K562 (cell line): Measurements from ENCODE around the gene FIGLA. TPM values are rescaled to one million over a fixed set of nuclear protein-coding genes. Genes with fewer than 3 reads are reported as not detected.

Experiments
- ATAC-seq: fragments of 200-7000 bp; cut with Tn5 transposase; 3 replicates; pipeline ENCODE4 v1.9.1; 2020; ENCODE audit warnings: moderate library complexity
- BruUV-seq: library from RNA; stranded (reverse); fragments of 400-500 nt; replicated peaks from 2 replicates; lab custom pipeline; 2021; lab: Mats Ljungman, UMichigan
- CTCF ChIA-PET: fragments of 300-600 bp; formaldehyde crosslinking; extraction: SDS; loops from one replicate; lab custom pipeline; 2021; ENCODE audit warnings: low intra/inter-chr PET ratio; lab: Yijun Ruan, JAX
- POLR2A ChIA-PET: fragments of 300-600, 350-650 bp; sonication (Branson Sonifier 250); formaldehyde crosslinking; extraction: SDS; loops from one replicate; lab custom pipeline; 2021; ENCODE audit warnings: antibody characterized with exemption, inconsistent platforms; lab: Yijun Ruan, JAX
- DNase-seq, 4 experiments: peaks; one replicate each; pipeline versions ENCODE4 v3.0.0 to v3.0.0-alpha.2; 2011 to 2018; ENCODE audit warnings: low spot score in 3 of 4, mixed read lengths in 3 of 4; ENCODE audit errors: extremely low read depth in 1 of 4
- FAIRE-seq: peaks from 2 replicates; lab custom pipeline; 2011; peaks lifted over from hg19 to GRCh38; lab: Jason Lieb, UNC
- H2AFZ ChIP-seq: 2 replicates; pipeline ENCODE4 v1.6.0; 2011; ENCODE audit warnings: low read depth, low read length, control low read depth, inconsistent platforms
- H3K27ac ChIP-seq: fragments of 200-600 bp; 3 replicates; pipeline ENCODE4 v1.8.0; 2011; ENCODE audit warnings: low read depth, mild to moderate bottlenecking, control low read depth, inconsistent platforms, low read length, moderate library complexity, mixed read lengths; ENCODE audit errors: extremely low read depth
- H3K27me3 ChIP-seq, 2 experiments: fragments of 300-600 bp in 1 of 2; 2 replicates in 1 of 2; 3 replicates in 1 of 2; pipeline versions ENCODE4 v1.6.0 to v1.8.0; 2011; ENCODE audit warnings: inconsistent platforms in 2 of 2, low read length in 2 of 2, mild to moderate bottlenecking in 1 of 2, mixed read lengths in 1 of 2, moderate library complexity in 1 of 2; ENCODE audit not compliant: control insufficient read depth in 2 of 2, insufficient read depth in 2 of 2
- H3K36me3 ChIP-seq: fragments of 300-600 bp; 3 replicates; pipeline ENCODE4 v1.8.0; 2011; ENCODE audit warnings: mild to moderate bottlenecking, low read length, inconsistent platforms; ENCODE audit not compliant: control insufficient read depth, insufficient read depth
- H3K4me1 ChIP-seq, 2 experiments: fragments of 200-600 bp in 1 of 2; replicated peaks in 1 of 2; 2 replicates in 1 of 2; 3 replicates in 1 of 2; pipeline versions ENCODE4 v1.5.1 to v1.8.0; 2011; ENCODE audit warnings: inconsistent platforms in 2 of 2, low read length in 2 of 2, mild to moderate bottlenecking in 1 of 2, mixed read lengths in 1 of 2, moderate library complexity in 1 of 2; ENCODE audit not compliant: control insufficient read depth in 2 of 2, insufficient read depth in 2 of 2
- H3K4me2 ChIP-seq: 2 replicates; pipeline ENCODE4 v1.6.1; 2011; ENCODE audit warnings: low read length, control low read depth, inconsistent platforms, mixed read lengths; ENCODE audit not compliant: insufficient read depth
- H3K4me3 ChIP-seq: fragments of 200-600 bp; sonication (generic), shearing (Covaris generic); 2 replicates; pipeline ENCODE4 v1.5.1; 2016; ENCODE audit warnings: control low read depth, inconsistent platforms
- H3K79me2 ChIP-seq: fragments of 200-600 bp; 3 replicates; pipeline ENCODE4 v1.8.0; 2011; ENCODE audit warnings: low read length, inconsistent platforms; ENCODE audit not compliant: control insufficient read depth, insufficient read depth
- H3K9ac ChIP-seq, 2 experiments: 2 replicates each; pipeline versions ENCODE4 v1.6.0 to v1.6.1; 2011; ENCODE audit warnings: low read depth in 2 of 2, low read length in 2 of 2, control low read depth in 1 of 2, inconsistent platforms in 1 of 2, mild to moderate bottlenecking in 1 of 2, mixed read lengths in 1 of 2; ENCODE audit not compliant: insufficient read depth in 1 of 2
- H3K9me1 ChIP-seq: one replicate; pipeline ENCODE4 v1.6.0; 2011; ENCODE audit warnings: inconsistent platforms, mild to moderate bottlenecking, low read length, moderate library complexity; ENCODE audit not compliant: control insufficient read depth, insufficient read depth
- H3K9me3 ChIP-seq: replicated peaks from 2 replicates; pipeline ENCODE4 v1.5.1; 2011; ENCODE audit warnings: low read depth, low read length, inconsistent platforms; ENCODE audit not compliant: control insufficient read depth, insufficient read depth
- H4K20me1 ChIP-seq: replicated peaks from 2 replicates; pipeline ENCODE4 v1.6.1; 2011; ENCODE audit warnings: low read length, inconsistent platforms, mixed read lengths; ENCODE audit not compliant: control insufficient read depth, insufficient read depth
- CTCFL ChIP-seq: IDR thresholded peaks from 2 replicates; pipeline ENCODE4 v1.6.1; 2011; ENCODE audit warnings: borderline replicate concordance, low read depth, mild to moderate bottlenecking, moderate library complexity, low read length; ENCODE audit not compliant: insufficient read depth, poor library complexity, severe bottlenecking
- FOSL1 ChIP-seq: fragments of 200-800 bp; sonication (Bioruptor generic); conservative IDR thresholded peaks from 2 replicates; pipeline ENCODE4 v1.6.1; 2016; ENCODE audit warnings: missing genetic modification characterization, missing compliant biosample characterization
- MCM5 ChIP-seq: fragments of 450-650 bp; IDR thresholded peaks from 2 replicates; pipeline ENCODE4 v1.6.1; 2016; ENCODE audit warnings: low read depth
- NCOA1 ChIP-seq: fragments of 450-650 bp; IDR thresholded peaks from 2 replicates; pipeline ENCODE4 v1.6.1; 2016; ENCODE audit warnings: low read depth
- NELFE ChIP-seq: IDR thresholded peaks from 2 replicates; pipeline ENCODE4 v1.6.1; 2011; ENCODE audit warnings: mild to moderate bottlenecking; ENCODE audit not compliant: insufficient read depth, insufficient read length
- ZFP30 ChIP-seq: fragments of 250-450 bp; sonication (Bioruptor Pico); IDR thresholded peaks from 2 replicates; pipeline ENCODE4 v1.8.0; 2022; ENCODE audit warnings: moderate library complexity, mild to moderate bottlenecking, inconsistent platforms, borderline replicate concordance
- WGBS: fragments of 100-300 bp; shearing (Covaris generic); methylation state at CpG from one replicate; pipeline ENCODE4 v1.1.6; 2016; ENCODE audit warnings: low coverage, mixed read lengths; ENCODE audit not compliant: insufficient coverage; ENCODE audit errors: missing lambda C conversion rate; 5-methylcytosine and 5-hydroxymethylcytosine counted together
- in situ Hi-C: fragments of 300-500 bp; cut with MboI; formaldehyde crosslinking; loops from 4 replicates; pipeline ENCODE4 v1.15.0; 2018; ENCODE audit warnings: inconsistent platforms, mixed read lengths
- intact Hi-C: fragments of 100-400 bp; cut with micrococcal nuclease; formaldehyde crosslinking; loops from 2 replicates; pipeline ENCODE4 v1.14.2; 2022
- polyA plus RNA-seq, 8 experiments: library from polyadenylated mRNA; depleted of rRNA in 4 of 8; stranded (reverse) in 5 of 8; unstranded in 3 of 8; fragments of >200 nt; fragmentation: Nextera tagmentation in 2 of 8; fragmentation: Illumina TruSeq in 1 of 8; extraction: Ambion mirVana in 2 of 8; extraction: Trizol in 1 of 8; gene quantifications; 2 replicates each; pipeline versions ENCODE4 v1.2.1 to v1.2.3, GENCODE V29; 2011 to 2014; ENCODE audit warnings: inconsistent platforms in 1 of 8, missing spikeins in 1 of 8
- total RNA-seq, 7 experiments: library from RNA; depleted of rRNA in 6 of 7; stranded (reverse); fragments of >200 nt in 6 of 7; fragmentation: Illumina TruSeq in 2 of 7; extraction: Trizol in 2 of 7; gene quantifications; 2 replicates each; pipeline versions ENCODE4 v1.2.1 to v1.2.3, GENCODE V29; 2011 to 2021; ENCODE audit warnings: low replicate concordance in 1 of 7
- TF ChIP-seq, protein P1 (sequence below): fragments of 450-650 bp; IDR thresholded peaks from 2 replicates; pipeline ENCODE4 v1.6.1; 2017; ENCODE audit warnings: antibody characterized with exemption, mild to moderate bottlenecking
- TF ChIP-seq, protein P2 (sequence below): sonication (generic); formaldehyde crosslinking; IDR thresholded peaks from 2 replicates; pipeline ENCODE4 v1.8.0; 2023; ENCODE audit warnings: missing genetic modification reagents, mild to moderate bottlenecking, borderline replicate concordance

FIGLA gene
- total and polyA plus RNA-seq, 9 of the 15 experiments (the other 6 are each of a cell fraction or from before 2014, with no cell fraction given) = not detected

GRCh38 chr2:70751881-70752280 is 38.6 kb downstream of the FIGLA start (continued):
- TF ChIP-seq, protein P1, sequence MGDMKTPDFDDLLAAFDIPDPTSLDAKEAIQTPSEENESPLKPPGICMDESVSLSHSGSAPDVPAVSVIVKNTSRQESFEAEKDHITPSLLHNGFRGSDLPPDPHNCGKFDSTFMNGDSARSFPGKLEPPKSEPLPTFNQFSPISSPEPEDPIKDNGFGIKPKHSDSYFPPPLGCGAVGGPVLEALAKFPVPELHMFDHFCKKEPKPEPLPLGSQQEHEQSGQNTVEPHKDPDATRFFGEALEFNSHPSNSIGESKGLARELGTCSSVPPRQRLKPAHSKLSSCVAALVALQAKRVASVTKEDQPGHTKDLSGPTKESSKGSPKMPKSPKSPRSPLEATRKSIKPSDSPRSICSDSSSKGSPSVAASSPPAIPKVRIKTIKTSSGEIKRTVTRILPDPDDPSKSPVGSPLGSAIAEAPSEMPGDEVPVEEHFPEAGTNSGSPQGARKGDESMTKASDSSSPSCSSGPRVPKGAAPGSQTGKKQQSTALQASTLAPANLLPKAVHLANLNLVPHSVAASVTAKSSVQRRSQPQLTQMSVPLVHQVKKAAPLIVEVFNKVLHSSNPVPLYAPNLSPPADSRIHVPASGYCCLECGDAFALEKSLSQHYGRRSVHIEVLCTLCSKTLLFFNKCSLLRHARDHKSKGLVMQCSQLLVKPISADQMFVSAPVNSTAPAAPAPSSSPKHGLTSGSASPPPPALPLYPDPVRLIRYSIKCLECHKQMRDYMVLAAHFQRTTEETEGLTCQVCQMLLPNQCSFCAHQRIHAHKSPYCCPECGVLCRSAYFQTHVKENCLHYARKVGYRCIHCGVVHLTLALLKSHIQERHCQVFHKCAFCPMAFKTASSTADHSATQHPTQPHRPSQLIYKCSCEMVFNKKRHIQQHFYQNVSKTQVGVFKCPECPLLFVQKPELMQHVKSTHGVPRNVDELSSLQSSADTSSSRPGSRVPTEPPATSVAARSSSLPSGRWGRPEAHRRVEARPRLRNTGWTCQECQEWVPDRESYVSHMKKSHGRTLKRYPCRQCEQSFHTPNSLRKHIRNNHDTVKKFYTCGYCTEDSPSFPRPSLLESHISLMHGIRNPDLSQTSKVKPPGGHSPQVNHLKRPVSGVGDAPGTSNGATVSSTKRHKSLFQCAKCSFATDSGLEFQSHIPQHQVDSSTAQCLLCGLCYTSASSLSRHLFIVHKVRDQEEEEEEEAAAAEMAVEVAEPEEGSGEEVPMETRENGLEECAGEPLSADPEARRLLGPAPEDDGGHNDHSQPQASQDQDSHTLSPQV = 0 out of 2 replicates have a peak, but pooled peaks have one; percentile 54
- TF ChIP-seq, all 486 proteins: peak for 11

- in situ Hi-C loops (no loop called here), intact Hi-C loops (loop anchor here (5.0 kb wide), 1 partner anchor 63 kb away; no protein-coding TSS in a partner anchor)
- no peak overlapping the region for H3K27ac ChIP-seq
- BruUV-seq = no TSS peak
- WGBS = 53% methylated on average over 1 of the region's 1 CpG
- ChIA-PET CTCF (no interaction called here), POLR2A (no interaction called here)
- no peaks in the 10 kb centered on the region for H4K20me1 ChIP-seq
- H3K9me3 ChIP-seq = no peaks in the 10 kb centered on the region
- peaks cover 7 to 23% of the 10 kb centered on the region in 2 experiments; a peak in 3 of 5 replicates for H3K4me1 ChIP-seq
- H3K27me3 ChIP-seq = no peaks in the 10 kb centered on the region
- H3K4me3 ChIP-seq = no peak overlapping the region
- H2AFZ ChIP-seq = no peak overlapping the region
- no peak for FAIRE-seq
- no peak overlapping the region for H3K4me2 ChIP-seq
- H3K9ac ChIP-seq = no peak overlapping the region
- peaks cover 4% of the 10 kb centered on the region for H3K9me1 ChIP-seq
- peaks cover 22% of the 10 kb centered on the region; the same call in 2 of the 3 replicates for H3K79me2 ChIP-seq
- ATAC-seq = no peak
- no peak for DNase-seq
- no peaks in the 10 kb centered on the region for H3K36me3 ChIP-seq
- TF ChIP-seq CTCFL (no peak), ZFP30 (no peak), MCM5 (no peak), NELFE (no peak), NCOA1 (no peak), FOSL1 (tag) (peak; percentile 54; the same call in 1 of the 2 replicates)
- TF ChIP-seq, protein P2, sequence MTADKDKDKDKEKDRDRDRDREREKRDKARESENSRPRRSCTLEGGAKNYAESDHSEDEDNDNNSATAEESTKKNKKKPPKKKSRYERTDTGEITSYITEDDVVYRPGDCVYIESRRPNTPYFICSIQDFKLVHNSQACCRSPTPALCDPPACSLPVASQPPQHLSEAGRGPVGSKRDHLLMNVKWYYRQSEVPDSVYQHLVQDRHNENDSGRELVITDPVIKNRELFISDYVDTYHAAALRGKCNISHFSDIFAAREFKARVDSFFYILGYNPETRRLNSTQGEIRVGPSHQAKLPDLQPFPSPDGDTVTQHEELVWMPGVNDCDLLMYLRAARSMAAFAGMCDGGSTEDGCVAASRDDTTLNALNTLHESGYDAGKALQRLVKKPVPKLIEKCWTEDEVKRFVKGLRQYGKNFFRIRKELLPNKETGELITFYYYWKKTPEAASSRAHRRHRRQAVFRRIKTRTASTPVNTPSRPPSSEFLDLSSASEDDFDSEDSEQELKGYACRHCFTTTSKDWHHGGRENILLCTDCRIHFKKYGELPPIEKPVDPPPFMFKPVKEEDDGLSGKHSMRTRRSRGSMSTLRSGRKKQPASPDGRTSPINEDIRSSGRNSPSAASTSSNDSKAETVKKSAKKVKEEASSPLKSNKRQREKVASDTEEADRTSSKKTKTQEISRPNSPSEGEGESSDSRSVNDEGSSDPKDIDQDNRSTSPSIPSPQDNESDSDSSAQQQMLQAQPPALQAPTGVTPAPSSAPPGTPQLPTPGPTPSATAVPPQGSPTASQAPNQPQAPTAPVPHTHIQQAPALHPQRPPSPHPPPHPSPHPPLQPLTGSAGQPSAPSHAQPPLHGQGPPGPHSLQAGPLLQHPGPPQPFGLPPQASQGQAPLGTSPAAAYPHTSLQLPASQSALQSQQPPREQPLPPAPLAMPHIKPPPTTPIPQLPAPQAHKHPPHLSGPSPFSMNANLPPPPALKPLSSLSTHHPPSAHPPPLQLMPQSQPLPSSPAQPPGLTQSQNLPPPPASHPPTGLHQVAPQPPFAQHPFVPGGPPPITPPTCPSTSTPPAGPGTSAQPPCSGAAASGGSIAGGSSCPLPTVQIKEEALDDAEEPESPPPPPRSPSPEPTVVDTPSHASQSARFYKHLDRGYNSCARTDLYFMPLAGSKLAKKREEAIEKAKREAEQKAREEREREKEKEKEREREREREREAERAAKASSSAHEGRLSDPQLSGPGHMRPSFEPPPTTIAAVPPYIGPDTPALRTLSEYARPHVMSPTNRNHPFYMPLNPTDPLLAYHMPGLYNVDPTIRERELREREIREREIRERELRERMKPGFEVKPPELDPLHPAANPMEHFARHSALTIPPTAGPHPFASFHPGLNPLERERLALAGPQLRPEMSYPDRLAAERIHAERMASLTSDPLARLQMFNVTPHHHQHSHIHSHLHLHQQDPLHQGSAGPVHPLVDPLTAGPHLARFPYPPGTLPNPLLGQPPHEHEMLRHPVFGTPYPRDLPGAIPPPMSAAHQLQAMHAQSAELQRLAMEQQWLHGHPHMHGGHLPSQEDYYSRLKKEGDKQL (CRISPR knock-in tag) = no peak
Observed at GRCh38 chr2:70750320-70750719, 40.1 kb downstream of the FIGLA start.
